ENCODE results near the gene GPHA2. TPM values are rescaled to one million over a fixed set of nuclear protein-coding genes. Genes with fewer than 3 reads are reported as not detected.

Gene GPHA2
- polyA plus RNA-seq, 4 donors, result 0.13 to 0.19 TPM; not detected in 2

DNA sequence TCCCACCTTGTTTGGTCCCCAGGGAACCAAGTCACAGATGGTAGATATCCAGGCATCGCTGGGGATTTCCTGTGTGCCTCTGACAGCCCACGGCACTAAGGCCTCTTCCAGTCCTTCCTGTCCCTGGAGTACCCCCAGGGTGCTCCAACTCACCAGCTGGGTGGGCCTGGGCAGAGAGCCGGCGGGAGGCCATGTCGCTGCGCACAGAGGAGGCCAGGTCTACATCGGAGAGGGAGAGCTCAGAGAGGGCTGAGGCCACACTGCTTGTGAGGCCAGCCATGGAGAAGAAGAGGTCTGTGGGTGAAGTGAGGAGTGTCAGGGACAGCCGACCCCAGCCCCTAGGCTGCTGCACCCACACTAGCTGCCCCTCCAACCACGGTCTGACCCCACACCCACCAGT, 24.0 kb downstream of the GPHA2 start:
- 87 to 97% (median 94%) methylated on average over 9 of the region's 9 CpGs for WGBS, 3 donors
- DNase-seq (no peak), FAIRE-seq (no peak)
- Histone ChIP-seq H3K27ac (ENCODE audit: low read depth in 1 of 3, low read length in 2 of 3) (no peak overlapping the region), H3K9me3 (ENCODE audit: control insufficient read depth in 2 of 2, insufficient read depth in 1 of 2, low read depth in 1 of 2, low read length in 1 of 2) (no peaks in the 10 kb centered on the region), H3K27me3 (ENCODE audit: control insufficient read depth in 3 of 3, insufficient read depth in 3 of 3, low read length in 3 of 3) (no peaks in the 10 kb centered on the region), H3K36me3 (ENCODE audit: control insufficient read depth in 3 of 3, insufficient read depth in 2 of 3, low read depth in 1 of 3, low read length in 3 of 3) (peaks cover 17 to 81% (median 34%) of the 10 kb centered on the region in 3 donors), H3K4me1 (ENCODE audit: control insufficient read depth in 3 of 3, insufficient read depth in 2 of 3, low read depth in 1 of 3, low read length in 2 of 3) (peaks cover 0 to 15% (median 0%) of the 10 kb centered on the region in 3 donors), H3K4me3 (ENCODE audit: low read depth in 1 of 3, low read length in 3 of 3) (no peak overlapping the region)

DNA sequence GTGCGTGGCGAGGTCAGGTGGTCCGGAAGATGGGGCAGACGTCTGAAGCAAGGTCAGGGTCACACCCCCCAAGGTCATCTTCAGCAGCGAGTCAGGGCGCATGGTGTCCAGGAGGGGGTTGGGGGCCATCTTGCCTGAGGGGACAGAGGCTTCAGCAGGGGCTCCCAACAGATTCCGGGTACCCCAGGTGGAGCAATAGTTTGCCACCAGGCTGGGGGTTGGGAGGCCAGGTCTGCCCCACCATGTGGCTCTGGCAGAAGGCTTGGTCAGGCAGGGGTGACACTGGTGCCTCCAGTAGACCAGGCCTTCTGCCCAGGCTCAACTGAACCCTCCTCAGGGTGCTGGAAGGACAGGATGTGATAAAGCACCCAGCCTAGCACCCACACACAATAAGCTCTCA, 24.6 kb downstream of the GPHA2 start:
- H3K4me3 ChIP-seq (ENCODE audit: low read depth in 1 of 3, low read length in 3 of 3), result no peak overlapping the region
- peaks cover 22 to 87% (median 34%) of the 10 kb centered on the region in 3 donors for H3K36me3 ChIP-seq (ENCODE audit: control insufficient read depth in 3 of 3, insufficient read depth in 2 of 3, low read depth in 1 of 3, low read length in 3 of 3)
- H3K9me3 ChIP-seq (ENCODE audit: control insufficient read depth in 2 of 2, insufficient read depth in 1 of 2, low read depth in 1 of 2, low read length in 1 of 2), result no peaks in the 10 kb centered on the region
- no peak overlapping the region for H3K27ac ChIP-seq (ENCODE audit: low read depth in 1 of 3, low read length in 2 of 3)
- H3K27me3 ChIP-seq (ENCODE audit: control insufficient read depth in 3 of 3, insufficient read depth in 3 of 3, low read length in 3 of 3), result no peaks in the 10 kb centered on the region
- no peak for DNase-seq
- 87 to 95% (median 92%) methylated on average over 7 of the region's 7 CpGs for WGBS, 3 donors
- peaks cover 0 to 11% (median 0%) of the 10 kb centered on the region in 3 donors for H3K4me1 ChIP-seq (ENCODE audit: control insufficient read depth in 3 of 3, insufficient read depth in 2 of 3, low read depth in 1 of 3, low read length in 2 of 3)
- FAIRE-seq, result no peak

DNA sequence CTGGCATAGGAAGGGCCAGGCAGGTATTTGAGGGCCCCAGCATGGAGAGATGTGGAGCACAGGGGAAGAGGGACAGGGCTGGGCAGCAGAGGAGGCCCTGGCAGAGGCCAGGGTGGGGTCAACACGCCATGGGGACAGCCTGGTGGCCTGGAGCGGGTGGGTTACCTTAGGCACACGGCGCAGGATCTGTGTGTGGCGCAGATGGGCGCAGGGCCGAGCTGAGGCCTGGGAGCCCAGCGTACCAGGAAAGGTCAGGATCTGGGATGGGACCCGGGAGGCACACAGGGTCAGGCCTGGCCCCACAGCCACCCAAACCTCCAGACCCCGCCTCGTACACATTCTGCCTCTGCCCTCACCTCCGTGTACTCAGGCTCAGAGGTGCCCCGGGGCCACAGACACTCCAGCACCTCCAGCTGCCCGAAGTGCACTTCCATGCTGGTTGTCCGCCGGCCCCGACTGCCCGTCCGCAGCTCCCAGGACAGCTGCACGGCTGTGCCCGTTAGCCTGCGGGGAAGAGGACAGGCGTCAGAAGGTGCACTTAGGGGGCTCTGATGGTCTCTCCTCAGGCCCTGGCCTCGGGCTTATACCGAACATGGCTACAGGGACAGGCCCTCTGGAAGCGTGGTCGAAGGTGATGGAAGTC, 25.1 kb downstream of the GPHA2 start:
- WGBS, 3 donors, result 94 to 96% (median 95%) methylated on average over 23 to 27 of the region's 27 CpGs
- DNase-seq (no peak), FAIRE-seq (no peak)
- Histone ChIP-seq H3K4me3 (ENCODE audit: low read depth in 1 of 3, low read length in 3 of 3) (no peak overlapping the region), H3K27me3 (ENCODE audit: control insufficient read depth in 3 of 3, insufficient read depth in 3 of 3, low read length in 3 of 3) (no peaks in the 10 kb centered on the region), H3K27ac (ENCODE audit: low read depth in 1 of 3, low read length in 2 of 3) (no peak overlapping the region), H3K9me3 (ENCODE audit: control insufficient read depth in 2 of 2, insufficient read depth in 1 of 2, low read depth in 1 of 2, low read length in 1 of 2) (no peaks in the 10 kb centered on the region), H3K36me3 (ENCODE audit: control insufficient read depth in 3 of 3, insufficient read depth in 2 of 3, low read depth in 1 of 3, low read length in 3 of 3) (peaks cover 26 to 92% (median 36%) of the 10 kb centered on the region in 3 donors), H3K4me1 (ENCODE audit: control insufficient read depth in 3 of 3, insufficient read depth in 2 of 3, low read depth in 1 of 3, low read length in 2 of 3) (peaks cover 0 to 5% (median 0%) of the 10 kb centered on the region in 3 donors)

DNA sequence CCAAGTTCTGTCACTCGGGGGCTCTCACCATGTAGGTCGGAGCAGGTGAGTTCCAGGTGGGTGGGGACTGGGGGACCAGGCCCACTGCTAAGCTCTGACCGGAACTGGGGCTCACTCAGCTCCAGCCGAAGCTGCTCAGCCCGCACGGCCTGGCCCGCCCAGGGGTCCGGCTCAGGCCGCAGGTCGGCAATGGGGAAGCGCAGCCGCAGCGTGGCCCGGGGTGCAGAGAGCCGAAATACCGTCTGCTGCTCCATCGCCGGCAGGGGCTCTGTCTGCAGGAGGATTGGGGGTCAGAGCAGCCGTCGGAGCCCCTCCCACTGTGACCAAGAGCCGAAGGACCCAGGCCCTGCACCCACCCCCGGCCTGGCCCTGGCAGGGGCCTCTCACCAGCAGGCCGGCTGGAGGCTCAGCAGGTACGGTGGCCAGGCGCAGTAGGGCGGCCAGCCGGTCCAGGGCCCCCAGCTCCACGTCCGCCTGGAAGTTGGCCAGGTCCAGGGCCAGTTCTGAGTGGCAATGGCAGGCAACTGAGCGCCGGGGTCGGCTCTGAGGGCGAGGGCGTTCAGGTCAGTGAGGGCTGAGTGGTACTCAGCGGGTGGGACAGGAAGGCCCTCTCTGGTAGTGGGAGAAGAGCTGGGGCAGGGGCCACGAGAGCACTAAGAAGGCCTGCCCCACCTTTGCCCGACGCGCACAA, 25.9 kb downstream of the GPHA2 start:
- no peak for DNase-seq

DNA sequence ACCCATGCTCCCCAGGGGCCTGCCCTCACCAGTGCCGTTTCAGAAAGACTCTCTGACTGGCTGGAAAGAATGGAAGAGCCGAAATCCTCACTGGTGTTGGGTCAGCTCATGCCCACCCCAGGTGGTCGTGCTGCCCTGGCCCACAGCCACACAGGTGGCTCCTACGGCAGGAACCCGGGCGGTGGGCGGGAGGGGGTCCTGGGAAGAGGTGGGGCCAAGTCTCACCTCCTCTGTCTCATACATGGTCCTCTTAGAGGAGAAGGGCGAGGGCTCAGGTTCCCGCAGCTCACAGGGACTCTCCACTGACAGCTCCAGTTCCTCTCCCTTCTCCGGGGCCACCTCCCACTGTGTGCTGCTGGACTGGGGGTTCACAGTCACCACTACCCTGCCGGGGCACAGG, 26.9 kb downstream of the GPHA2 start:
- Histone ChIP-seq H3K27me3 (ENCODE audit: control insufficient read depth in 3 of 3, insufficient read depth in 3 of 3, low read length in 3 of 3) (no peaks in the 10 kb centered on the region), H3K4me3 (ENCODE audit: low read depth in 1 of 3, low read length in 3 of 3) (no peak overlapping the region), H3K9me3 (ENCODE audit: control insufficient read depth in 2 of 2, insufficient read depth in 1 of 2, low read depth in 1 of 2, low read length in 1 of 2) (no peaks in the 10 kb centered on the region), H3K36me3 (ENCODE audit: control insufficient read depth in 3 of 3, insufficient read depth in 2 of 3, low read depth in 1 of 3, low read length in 3 of 3) (peaks cover 27 to 89% (median 38%) of the 10 kb centered on the region in 3 donors), H3K27ac (ENCODE audit: low read depth in 1 of 3, low read length in 2 of 3) (no peak overlapping the region), H3K4me1 (ENCODE audit: control insufficient read depth in 3 of 3, insufficient read depth in 2 of 3, low read depth in 1 of 3, low read length in 2 of 3) (no peaks in the 10 kb centered on the region)
- FAIRE-seq (no peak), DNase-seq (no peak)
- WGBS, 3 donors, result 90 to 91% (median 91%) methylated on average over 10 to 11 of the region's 11 CpGs

More for the DNA sequence above, 25.9 kb downstream of the GPHA2 start:
- WGBS, 3 donors, result 91 to 94% (median 92%) methylated on average over 35 to 39 of the region's 39 CpGs
- no peak for FAIRE-seq
- no peak overlapping the region for H3K4me3 ChIP-seq (ENCODE audit: low read depth in 1 of 3, low read length in 3 of 3)
- no peaks in the 10 kb centered on the region for H3K4me1 ChIP-seq (ENCODE audit: control insufficient read depth in 3 of 3, insufficient read depth in 2 of 3, low read depth in 1 of 3, low read length in 2 of 3)
- H3K36me3 ChIP-seq (ENCODE audit: control insufficient read depth in 3 of 3, insufficient read depth in 2 of 3, low read depth in 1 of 3, low read length in 3 of 3), result peaks cover 30 to 95% (median 38%) of the 10 kb centered on the region in 3 donors
- H3K27ac ChIP-seq (ENCODE audit: low read depth in 1 of 3, low read length in 2 of 3), result no peak overlapping the region
- no peaks in the 10 kb centered on the region for H3K9me3 ChIP-seq (ENCODE audit: control insufficient read depth in 2 of 2, insufficient read depth in 1 of 2, low read depth in 1 of 2, low read length in 1 of 2)
- no peaks in the 10 kb centered on the region for H3K27me3 ChIP-seq (ENCODE audit: control insufficient read depth in 3 of 3, insufficient read depth in 3 of 3, low read length in 3 of 3)

DNA sequence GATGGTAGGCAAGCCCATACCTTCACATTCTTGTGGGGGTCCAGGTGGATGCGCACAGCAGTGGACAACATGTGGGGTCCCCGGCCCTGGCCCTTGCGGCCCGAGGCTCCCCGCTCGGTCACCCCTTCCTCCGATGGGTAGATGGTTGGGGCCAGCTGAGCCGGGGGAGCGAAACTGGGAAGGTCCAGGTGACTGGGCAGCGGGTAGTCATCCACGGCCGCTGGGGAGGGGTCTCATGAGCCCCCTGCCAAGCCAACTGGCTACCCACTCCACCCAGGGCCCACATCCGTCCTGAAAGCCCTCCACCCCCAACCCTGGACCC, 29.4 kb downstream of the GPHA2 start:
- Histone ChIP-seq H3K4me1 (ENCODE audit: control insufficient read depth in 3 of 3, insufficient read depth in 2 of 3, low read depth in 1 of 3, low read length in 2 of 3) (no peaks in the 10 kb centered on the region), H3K27me3 (ENCODE audit: control insufficient read depth in 3 of 3, insufficient read depth in 3 of 3, low read length in 3 of 3) (no peaks in the 10 kb centered on the region), H3K4me3 (ENCODE audit: low read depth in 1 of 3, low read length in 3 of 3) (no peak overlapping the region), H3K27ac (ENCODE audit: low read depth in 1 of 3, low read length in 2 of 3) (no peak overlapping the region), H3K36me3 (ENCODE audit: control insufficient read depth in 3 of 3, insufficient read depth in 2 of 3, low read depth in 1 of 3, low read length in 3 of 3) (peaks cover 39 to 88% (median 42%) of the 10 kb centered on the region in 3 donors), H3K9me3 (ENCODE audit: control insufficient read depth in 2 of 2, insufficient read depth in 1 of 2, low read depth in 1 of 2, low read length in 1 of 2) (no peaks in the 10 kb centered on the region)
- DNase-seq, result no peak
- 97 to 99% (median 98%) methylated on average over 13 of the region's 13 CpGs for WGBS, 3 donors
- no peak for FAIRE-seq

DNA sequence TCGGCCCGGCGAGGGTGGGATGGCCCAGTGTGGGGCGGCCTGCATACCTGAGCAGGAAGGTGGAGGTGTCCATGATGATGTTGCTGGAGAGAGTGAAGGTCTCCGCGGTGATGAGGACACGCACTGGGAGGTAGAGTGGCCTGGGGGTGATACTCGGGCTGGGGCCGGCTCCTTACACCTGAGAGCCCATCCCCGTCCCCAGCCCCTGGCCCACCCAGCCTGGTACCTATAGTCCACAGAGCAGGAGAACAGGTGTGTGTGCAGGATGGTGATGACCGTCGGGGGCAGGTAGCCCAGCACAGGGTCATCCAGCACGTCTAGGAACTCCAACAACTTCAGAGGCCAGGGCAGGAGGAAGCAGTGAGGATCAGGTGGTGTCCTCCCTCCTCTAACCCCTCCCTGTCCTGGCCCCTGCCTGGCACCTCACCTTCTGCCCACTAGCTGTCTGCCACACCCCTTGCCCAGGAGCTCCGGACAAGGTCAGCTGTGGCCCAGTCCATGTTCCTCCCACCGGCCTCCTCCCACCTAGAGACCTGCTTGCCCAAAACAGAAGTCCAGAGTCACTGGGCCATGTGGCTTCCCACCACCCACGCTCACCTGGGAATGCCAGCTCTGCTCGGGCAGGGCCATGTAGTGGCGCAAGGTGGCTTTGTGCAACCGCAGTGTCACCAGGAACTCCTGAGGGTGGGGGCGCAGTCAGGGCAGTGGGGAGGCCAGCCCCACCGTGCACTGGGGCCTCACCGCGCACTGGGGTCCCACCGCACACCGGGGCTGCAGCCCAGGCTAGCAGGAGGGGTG, 30.0 kb downstream of the GPHA2 start:
- Histone ChIP-seq H3K4me1 (ENCODE audit: control insufficient read depth in 3 of 3, insufficient read depth in 2 of 3, low read depth in 1 of 3, low read length in 2 of 3) (no peaks in the 10 kb centered on the region), H3K36me3 (ENCODE audit: control insufficient read depth in 3 of 3, insufficient read depth in 2 of 3, low read depth in 1 of 3, low read length in 3 of 3) (peaks cover 39 to 88% (median 45%) of the 10 kb centered on the region in 3 donors), H3K27ac (ENCODE audit: low read depth in 1 of 3, low read length in 2 of 3) (no peak overlapping the region), H3K27me3 (ENCODE audit: control insufficient read depth in 3 of 3, insufficient read depth in 3 of 3, low read length in 3 of 3) (no peaks in the 10 kb centered on the region), H3K9me3 (ENCODE audit: control insufficient read depth in 2 of 2, insufficient read depth in 1 of 2, low read depth in 1 of 2, low read length in 1 of 2) (no peaks in the 10 kb centered on the region), H3K4me3 (ENCODE audit: low read depth in 1 of 3, low read length in 3 of 3) (no peak overlapping the region)
- DNase-seq (no peak), FAIRE-seq (no peak)
- WGBS, 3 donors, result 93 to 95% (median 95%) methylated on average over 23 to 25 of the region's 25 CpGs

DNA sequence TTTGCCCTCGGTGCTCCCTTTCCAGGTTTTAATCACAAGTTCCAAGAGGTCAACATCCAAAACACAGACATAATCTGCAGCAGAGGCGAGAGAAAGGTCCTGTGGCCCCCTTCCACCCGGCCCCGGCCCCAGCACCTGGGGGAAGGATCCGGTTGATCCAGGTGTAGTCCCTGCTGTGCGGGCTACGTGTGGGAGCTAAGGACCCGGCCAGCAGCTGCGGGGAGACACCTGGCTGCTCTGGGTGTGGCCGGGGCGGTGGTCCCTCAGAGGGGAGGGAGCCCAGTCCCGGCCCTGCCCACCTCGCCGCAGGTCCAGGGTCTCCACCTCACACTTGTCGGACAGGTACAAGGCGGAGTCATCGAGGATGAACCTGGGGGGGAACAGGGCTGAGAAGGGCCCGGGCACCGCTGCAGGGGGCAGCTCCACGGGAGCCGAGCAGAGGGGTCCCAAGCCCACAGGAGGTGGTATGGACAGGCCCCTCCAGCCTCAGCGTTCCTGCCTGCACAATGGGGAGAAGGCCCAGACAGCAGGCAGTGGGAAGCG, 32.3 kb downstream of the GPHA2 start:
- Histone ChIP-seq H3K4me1 (ENCODE audit: control insufficient read depth in 3 of 3, insufficient read depth in 2 of 3, low read depth in 1 of 3, low read length in 2 of 3) (no peaks in the 10 kb centered on the region), H3K4me3 (ENCODE audit: low read depth in 1 of 3, low read length in 3 of 3) (no peak overlapping the region), H3K9me3 (ENCODE audit: control insufficient read depth in 2 of 2, insufficient read depth in 1 of 2, low read depth in 1 of 2, low read length in 1 of 2) (no peaks in the 10 kb centered on the region), H3K27me3 (ENCODE audit: control insufficient read depth in 3 of 3, insufficient read depth in 3 of 3, low read length in 3 of 3) (no peaks in the 10 kb centered on the region), H3K27ac (ENCODE audit: low read depth in 1 of 3, low read length in 2 of 3) (no peak overlapping the region), H3K36me3 (ENCODE audit: control insufficient read depth in 3 of 3, insufficient read depth in 2 of 3, low read depth in 1 of 3, low read length in 3 of 3) (peaks cover 30 to 88% (median 45%) of the 10 kb centered on the region in 3 donors)
- 87 to 93% (median 90%) methylated on average over 23 of the region's 23 CpGs for WGBS, 3 donors
- no peak for DNase-seq
- FAIRE-seq, result no peak

Measured in small intestine (tissue), 7 donors.